Measurements from ENCODE around the gene PLXNC1. TPM values are rescaled to one million over a fixed set of nuclear protein-coding genes. Genes with fewer than 3 reads are reported as not detected.
A peak's percentile ranks its signal among the peaks of the same experiment; 100 is the strongest.

Gene PLXNC1
- total RNA-seq, 3 donors from 2014 or later, result 5.2 to 13.2 (median 6.2) TPM

DNA sequence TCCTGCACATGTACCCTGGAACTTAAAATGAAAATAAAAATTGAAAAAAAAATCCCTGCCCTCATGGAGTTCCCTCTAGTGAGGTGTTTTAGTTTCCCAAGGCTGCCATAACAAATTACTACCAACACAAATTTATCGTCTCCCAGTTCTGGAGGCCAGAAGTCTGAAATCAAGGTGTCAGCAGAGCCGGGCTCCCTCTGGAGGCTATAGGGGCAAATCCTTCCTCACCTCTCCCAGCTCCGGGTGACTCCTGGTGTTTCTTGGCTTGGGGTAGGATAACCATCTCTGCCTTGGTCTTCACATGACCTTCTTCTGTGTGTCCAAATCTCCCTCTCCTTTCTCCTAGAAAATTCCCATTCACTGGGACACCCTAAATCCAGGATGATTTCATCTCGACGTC lies 50.1 kb downstream of the PLXNC1 start:
- H3K4me3 ChIP-seq, result no peak overlapping the region
- no peaks in the 10 kb centered on the region for H3K4me1 ChIP-seq (ENCODE audit: low read depth)
- TF ChIP-seq, protein P1, sequence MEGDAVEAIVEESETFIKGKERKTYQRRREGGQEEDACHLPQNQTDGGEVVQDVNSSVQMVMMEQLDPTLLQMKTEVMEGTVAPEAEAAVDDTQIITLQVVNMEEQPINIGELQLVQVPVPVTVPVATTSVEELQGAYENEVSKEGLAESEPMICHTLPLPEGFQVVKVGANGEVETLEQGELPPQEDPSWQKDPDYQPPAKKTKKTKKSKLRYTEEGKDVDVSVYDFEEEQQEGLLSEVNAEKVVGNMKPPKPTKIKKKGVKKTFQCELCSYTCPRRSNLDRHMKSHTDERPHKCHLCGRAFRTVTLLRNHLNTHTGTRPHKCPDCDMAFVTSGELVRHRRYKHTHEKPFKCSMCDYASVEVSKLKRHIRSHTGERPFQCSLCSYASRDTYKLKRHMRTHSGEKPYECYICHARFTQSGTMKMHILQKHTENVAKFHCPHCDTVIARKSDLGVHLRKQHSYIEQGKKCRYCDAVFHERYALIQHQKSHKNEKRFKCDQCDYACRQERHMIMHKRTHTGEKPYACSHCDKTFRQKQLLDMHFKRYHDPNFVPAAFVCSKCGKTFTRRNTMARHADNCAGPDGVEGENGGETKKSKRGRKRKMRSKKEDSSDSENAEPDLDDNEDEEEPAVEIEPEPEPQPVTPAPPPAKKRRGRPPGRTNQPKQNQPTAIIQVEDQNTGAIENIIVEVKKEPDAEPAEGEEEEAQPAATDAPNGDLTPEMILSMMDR (IDR thresholded peaks at IDR 0.05), result no peak
- no peak for ATAC-seq
- H3K36me3 ChIP-seq (ENCODE audit: low read depth), result no peaks in the 10 kb centered on the region
- intact Hi-C loops (cut with DNase I, micrococcal nuclease), result no loop called here
- DNase-seq, result no peak
- H3K9me3 ChIP-seq, result no peaks in the 10 kb centered on the region

DNA sequence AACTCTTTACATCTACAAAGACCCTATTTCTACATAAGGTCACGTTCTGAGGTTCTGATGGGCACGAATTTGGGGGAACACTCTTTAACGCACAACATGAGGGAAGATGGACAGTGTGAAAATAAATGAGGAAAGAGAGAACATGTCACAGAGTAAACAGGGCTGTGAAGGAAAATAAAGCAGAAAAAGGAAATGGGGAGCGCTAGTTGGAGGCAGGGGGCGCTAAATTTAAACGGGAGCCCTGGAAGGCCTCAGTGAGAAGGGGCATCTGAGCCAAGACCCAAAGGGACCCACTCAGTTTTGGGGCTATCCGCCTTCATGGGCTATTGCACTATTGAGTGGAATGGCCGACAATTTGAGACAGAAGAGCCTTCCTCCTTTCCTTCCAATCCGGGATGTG lies 50.5 kb downstream of the PLXNC1 start:
- ATAC-seq (no peak), DNase-seq (no peak)
- TF ChIP-seq, protein P1 (IDR thresholded peaks at IDR 0.05), result no peak
- Histone ChIP-seq H3K4me1 (ENCODE audit: low read depth) (no peaks in the 10 kb centered on the region), H3K36me3 (ENCODE audit: low read depth) (no peaks in the 10 kb centered on the region), H3K4me3 (no peak overlapping the region), H3K9me3 (no peaks in the 10 kb centered on the region)
- intact Hi-C loops (cut with DNase I, micrococcal nuclease), result no loop called here

DNA sequence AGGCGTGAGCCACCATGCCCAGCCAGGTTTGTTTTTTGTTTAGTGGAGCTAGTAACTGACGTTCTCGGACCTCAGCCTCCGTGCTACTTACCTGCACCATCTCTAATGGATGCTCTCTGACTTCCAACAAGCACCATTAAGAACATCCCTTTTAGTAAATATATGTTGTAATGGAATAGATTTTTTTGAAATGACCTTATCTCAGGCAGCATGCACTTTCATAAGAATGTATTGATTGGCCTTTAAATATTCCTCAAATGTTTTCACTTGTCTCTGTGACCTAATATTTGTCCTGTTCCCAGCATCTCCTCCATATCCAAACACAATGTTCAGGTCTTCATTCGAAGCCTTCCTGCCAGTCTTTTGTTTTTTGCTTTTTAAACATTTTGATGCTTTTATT lies 51.7 kb downstream of the PLXNC1 start:
- no peaks in the 10 kb centered on the region for H3K9me3 ChIP-seq
- intact Hi-C loops (cut with DNase I, micrococcal nuclease), result no loop called here
- no peaks in the 10 kb centered on the region for H3K4me1 ChIP-seq (ENCODE audit: low read depth)
- H3K36me3 ChIP-seq (ENCODE audit: low read depth), result no peaks in the 10 kb centered on the region
- no peak overlapping the region for H3K4me3 ChIP-seq
- TF ChIP-seq, protein P1 (IDR thresholded peaks at IDR 0.05), result no peak
- DNase-seq (no peak), ATAC-seq (no peak)

DNA sequence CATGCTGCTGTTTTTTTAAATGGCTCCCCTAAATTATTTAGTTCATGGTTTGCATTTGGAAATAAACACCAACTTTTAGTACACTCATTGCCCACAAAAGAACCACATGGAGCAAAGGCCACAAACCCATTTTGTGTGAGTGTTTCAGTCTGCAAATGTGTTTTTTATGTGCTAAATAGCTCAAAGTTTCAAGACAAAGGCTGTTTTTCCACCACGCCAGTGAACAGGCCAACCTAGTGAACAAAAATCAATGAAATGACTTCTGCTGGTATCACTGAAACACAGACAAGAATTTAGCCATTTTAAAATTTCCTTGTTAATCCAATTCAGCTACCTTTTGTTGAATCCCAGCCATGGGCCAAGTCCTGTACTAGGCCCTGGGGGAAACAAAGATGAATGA lies 52.3 kb downstream of the PLXNC1 start:
- H3K4me1 ChIP-seq (ENCODE audit: low read depth), result no peaks in the 10 kb centered on the region
- DNase-seq, result no peak
- no peaks in the 10 kb centered on the region for H3K36me3 ChIP-seq (ENCODE audit: low read depth)
- no peaks in the 10 kb centered on the region for H3K9me3 ChIP-seq
- H3K4me3 ChIP-seq, result no peak overlapping the region
- TF ChIP-seq, protein P1 (IDR thresholded peaks at IDR 0.05), result no peak
- intact Hi-C loops (cut with DNase I, micrococcal nuclease), result no loop called here
- ATAC-seq, result no peak

DNA sequence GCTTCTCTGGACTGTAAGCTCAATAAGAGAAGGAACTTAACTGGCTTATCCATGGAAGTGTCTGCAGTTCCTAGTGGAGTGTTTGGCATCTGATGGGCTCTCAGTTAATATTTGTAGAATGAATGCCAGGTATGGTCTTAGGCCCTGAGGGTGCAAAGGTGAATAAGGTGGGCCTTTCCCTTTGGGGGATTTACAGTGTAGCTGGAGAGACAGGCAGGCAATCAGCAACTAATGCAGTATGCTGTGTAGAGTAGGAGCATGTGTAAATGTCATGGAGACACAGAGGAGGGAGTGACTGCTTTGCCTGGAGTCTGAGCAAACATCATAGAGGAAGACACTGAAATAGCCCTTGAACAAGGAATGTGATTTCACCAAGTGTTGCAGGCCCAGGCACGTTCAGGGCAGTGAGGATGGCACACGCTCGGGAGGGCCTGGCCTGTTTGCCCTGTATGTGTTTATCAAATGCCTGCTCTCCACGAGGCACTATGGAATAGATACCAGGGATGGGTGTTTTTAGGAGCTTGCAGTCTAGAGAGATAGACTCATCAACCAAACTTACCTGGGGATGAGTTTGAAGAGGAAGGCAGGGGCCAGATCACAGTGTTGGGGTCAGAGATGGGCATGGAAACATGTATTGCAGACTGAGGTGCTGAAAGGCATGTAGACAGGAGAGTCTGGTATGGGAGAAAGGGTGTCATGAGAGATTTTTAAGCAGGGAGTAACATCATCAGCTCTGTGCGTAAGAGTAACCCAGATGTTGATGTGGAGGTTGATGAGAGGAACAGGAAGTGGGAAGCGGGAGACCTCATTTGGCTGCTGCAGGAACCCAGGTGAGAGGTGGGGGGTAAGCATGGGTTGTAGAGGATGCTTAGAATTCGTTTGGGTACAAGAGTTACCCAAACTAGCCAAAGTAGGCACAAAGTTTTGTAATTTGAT lies 54.1 kb downstream of the PLXNC1 start:
- H3K9me3 ChIP-seq, result no peaks in the 10 kb centered on the region
- intact Hi-C loops (cut with DNase I, micrococcal nuclease), result no loop called here
- H3K4me3 ChIP-seq, result no peak overlapping the region
- no peaks in the 10 kb centered on the region for H3K36me3 ChIP-seq (ENCODE audit: low read depth)
- DNase-seq, result no peak
- TF ChIP-seq, protein P1 (IDR thresholded peaks at IDR 0.05), result no peak
- H3K4me1 ChIP-seq (ENCODE audit: low read depth), result no peaks in the 10 kb centered on the region
- peak; percentile 28 for ATAC-seq
